Trophoblast cell (in vitro differentiated cells and primary cell): ENCODE measurements around the gene HMGN2.

ENCODE experiments used
- DNase-seq, 2 donors: peaks; one replicate each; pipeline ENCODE4 v3.0.0-alpha.2; 2016
- H2AFZ ChIP-seq: 2 replicates; pipeline ENCODE4 v1.6.1; 2013; ENCODE audit warnings: low read length, moderate library complexity, mild to moderate bottlenecking; ENCODE audit not compliant: insufficient read depth, poor library complexity
- H2AK5ac ChIP-seq: 2 replicates; pipeline ENCODE4 v1.6.1; 2013; ENCODE audit warnings: mild to moderate bottlenecking, low read length
- H2BK120ac ChIP-seq: 2 replicates; pipeline ENCODE4 v1.6.1; 2013; ENCODE audit warnings: low read length, mild to moderate bottlenecking, moderate library complexity; ENCODE audit not compliant: insufficient read depth, poor library complexity
- H2BK12ac ChIP-seq: 2 replicates; pipeline ENCODE4 v1.6.1; 2013; ENCODE audit warnings: mild to moderate bottlenecking, low read length, moderate library complexity
- H2BK5ac ChIP-seq: 2 replicates; pipeline ENCODE4 v1.6.1; 2013; ENCODE audit warnings: low read length, low read depth, moderate library complexity, mild to moderate bottlenecking; ENCODE audit not compliant: poor library complexity
- H3K14ac ChIP-seq: 2 replicates; pipeline ENCODE4 v1.6.1; 2013; ENCODE audit warnings: mild to moderate bottlenecking, low read length
- H3K18ac ChIP-seq: 2 replicates; pipeline ENCODE4 v1.6.1; 2013; ENCODE audit warnings: mild to moderate bottlenecking, low read length
- H3K23ac ChIP-seq: 2 replicates; pipeline ENCODE4 v1.6.1; 2013; ENCODE audit warnings: low read length
- H3K27ac ChIP-seq: 2 replicates; pipeline ENCODE4 v1.5.1; 2013; ENCODE audit warnings: low read depth, mild to moderate bottlenecking, inconsistent platforms, low read length, moderate library complexity
- H3K27me3 ChIP-seq: 2 replicates; pipeline ENCODE4 v1.6.1; 2013; ENCODE audit warnings: inconsistent platforms, mild to moderate bottlenecking, low read length, moderate library complexity; ENCODE audit not compliant: insufficient read depth
- H3K36me3 ChIP-seq, 2 experiments: 1 replicate in 1 of 2; 2 replicates in 1 of 2; pipeline ENCODE4 v1.6.1; 2013; ENCODE audit warnings: low read length in 2 of 2, mild to moderate bottlenecking in 2 of 2, moderate library complexity in 1 of 2; ENCODE audit not compliant: insufficient read depth in 2 of 2, control insufficient read depth in 1 of 2
- H3K4ac ChIP-seq: 2 replicates; pipeline ENCODE4 v1.6.1; 2013; ENCODE audit warnings: low read depth, mild to moderate bottlenecking, low read length, moderate library complexity
- H3K4me1 ChIP-seq, 2 experiments: 1 replicate in 1 of 2; 2 replicates in 1 of 2; pipeline ENCODE4 v1.6.1; 2013; ENCODE audit warnings: low read length in 2 of 2, mild to moderate bottlenecking in 2 of 2, moderate library complexity in 1 of 2; ENCODE audit not compliant: insufficient read depth in 2 of 2, control insufficient read depth in 1 of 2
- H3K4me2 ChIP-seq: 2 replicates; pipeline ENCODE4 v1.6.1; 2013; ENCODE audit warnings: inconsistent platforms, mild to moderate bottlenecking, low read length, moderate library complexity
- H3K4me3 ChIP-seq: 2 replicates; pipeline ENCODE4 v1.5.1; 2013; ENCODE audit warnings: mild to moderate bottlenecking, low read depth, low read length, inconsistent platforms
- H3K79me1 ChIP-seq: one replicate; pipeline ENCODE4 v1.6.1; 2013; ENCODE audit warnings: low read length
- H3K79me2 ChIP-seq: 2 replicates; pipeline ENCODE4 v1.6.1; 2013; ENCODE audit warnings: low read length, mild to moderate bottlenecking; ENCODE audit not compliant: control insufficient read depth, insufficient read depth, poor library complexity
- H3K9ac ChIP-seq: 2 replicates; pipeline ENCODE4 v1.6.1; 2013; ENCODE audit warnings: mild to moderate bottlenecking, low read length
- H3K9me3 ChIP-seq: 2 replicates; pipeline ENCODE4 v1.6.1; 2013; ENCODE audit warnings: low read depth, mild to moderate bottlenecking, control low read depth, inconsistent platforms, low read length; ENCODE audit not compliant: insufficient read depth
- H4K12ac ChIP-seq: 2 replicates; pipeline ENCODE4 v1.6.1; 2013; ENCODE audit warnings: low read depth, mild to moderate bottlenecking, low read length, moderate library complexity
- H4K8ac ChIP-seq: 2 replicates; pipeline ENCODE4 v1.6.1; 2013; ENCODE audit warnings: low read depth, mild to moderate bottlenecking, low read length, moderate library complexity
- H4K91ac ChIP-seq: one replicate; pipeline ENCODE4 v1.6.1; 2013; ENCODE audit warnings: low read depth, mild to moderate bottlenecking, low read length, moderate library complexity
- WGBS: extraction: QIAGEN DNeasy Blood & Tissue Kit; methylation state at CpG from one replicate; pipeline ENCODE4 v1.1.7; 2013; ENCODE audit warnings: missing lambda C conversion rate; ENCODE audit not compliant: insufficient read length, insufficient coverage; ENCODE audit errors: extremely low coverage; 5-methylcytosine and 5-hydroxymethylcytosine counted together

Gene HMGN2

GRCh38 chr1:26434161-26434752, 38.0 kb upstream of the HMGN2 start:
- no peak overlapping the region for H3K27ac ChIP-seq
- H4K91ac ChIP-seq = no peak overlapping the region
- H3K36me3 ChIP-seq = peaks cover 28% of the 10 kb centered on the region in 2 experiments
- no peaks in the 10 kb centered on the region for H3K27me3 ChIP-seq
- no peak overlapping the region for H3K4me2 ChIP-seq
- H3K4ac ChIP-seq = no peak overlapping the region
- no peak overlapping the region for H2BK5ac ChIP-seq
- H2AK5ac ChIP-seq = no peak overlapping the region
- no peak overlapping the region for H3K9ac ChIP-seq
- H3K14ac ChIP-seq = no peak overlapping the region
- H3K9me3 ChIP-seq = no peaks in the 10 kb centered on the region
- H3K4me3 ChIP-seq = no peak overlapping the region
- H4K8ac ChIP-seq = no peak overlapping the region
- H3K79me1 ChIP-seq = no peaks in the 10 kb centered on the region
- H2AFZ ChIP-seq = no peak overlapping the region
- no peaks in the 10 kb centered on the region for H3K4me1 ChIP-seq
- H2BK12ac ChIP-seq = no peak overlapping the region
- H3K23ac ChIP-seq = no peak overlapping the region
- no peak overlapping the region for H3K18ac ChIP-seq
- no peak for DNase-seq
- peaks cover 2% of the 10 kb centered on the region for H3K79me2 ChIP-seq
- H2BK120ac ChIP-seq = no peak overlapping the region
- no peak overlapping the region for H4K12ac ChIP-seq

DNA sequence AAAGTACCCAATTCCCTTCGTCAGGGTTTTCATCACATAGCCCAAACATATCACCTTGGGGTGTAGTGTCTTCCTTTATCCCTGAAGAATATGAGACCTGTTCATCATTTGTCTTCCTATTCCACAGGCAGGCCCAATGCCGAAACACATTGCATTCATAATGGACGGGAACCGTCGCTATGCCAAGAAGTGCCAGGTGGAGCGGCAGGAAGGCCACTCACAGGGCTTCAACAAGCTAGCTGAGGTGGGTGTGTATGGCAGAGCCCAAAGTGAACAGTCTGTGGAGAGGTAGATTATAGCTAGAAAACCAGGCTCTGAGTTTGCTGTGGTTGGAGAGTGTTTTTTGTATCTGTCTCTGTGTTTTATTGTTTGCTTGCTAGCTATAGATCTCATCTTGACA, 34.2 kb upstream of the HMGN2 start:
- no peak overlapping the region for H3K27ac ChIP-seq
- H3K4me3 ChIP-seq = no peak overlapping the region
- H3K79me2 ChIP-seq = no peaks in the 10 kb centered on the region
- H2AK5ac ChIP-seq = no peak overlapping the region
- H2AFZ ChIP-seq = no peak overlapping the region
- no peak overlapping the region for H2BK12ac ChIP-seq
- H3K9me3 ChIP-seq = no peaks in the 10 kb centered on the region
- H3K4ac ChIP-seq = no peak overlapping the region
- no peak overlapping the region for H3K4me2 ChIP-seq
- no peak for DNase-seq
- H3K4me1 ChIP-seq = no peaks in the 10 kb centered on the region
- no peak overlapping the region for H4K12ac ChIP-seq
- WGBS = no CpG with 5 or more reads among the region's 6 CpGs
- H3K14ac ChIP-seq = no peak overlapping the region
- H4K8ac ChIP-seq = no peak overlapping the region
- H4K91ac ChIP-seq = no peak overlapping the region
- H3K36me3 ChIP-seq = peaks cover 42 to 49% of the 10 kb centered on the region in 2 experiments
- H3K18ac ChIP-seq = no peak overlapping the region
- no peak overlapping the region for H2BK120ac ChIP-seq
- no peaks in the 10 kb centered on the region for H3K27me3 ChIP-seq
- no peaks in the 10 kb centered on the region for H3K79me1 ChIP-seq
- H2BK5ac ChIP-seq = no peak overlapping the region
- H3K23ac ChIP-seq = no peak overlapping the region
- H3K9ac ChIP-seq = no peak overlapping the region

DNA sequence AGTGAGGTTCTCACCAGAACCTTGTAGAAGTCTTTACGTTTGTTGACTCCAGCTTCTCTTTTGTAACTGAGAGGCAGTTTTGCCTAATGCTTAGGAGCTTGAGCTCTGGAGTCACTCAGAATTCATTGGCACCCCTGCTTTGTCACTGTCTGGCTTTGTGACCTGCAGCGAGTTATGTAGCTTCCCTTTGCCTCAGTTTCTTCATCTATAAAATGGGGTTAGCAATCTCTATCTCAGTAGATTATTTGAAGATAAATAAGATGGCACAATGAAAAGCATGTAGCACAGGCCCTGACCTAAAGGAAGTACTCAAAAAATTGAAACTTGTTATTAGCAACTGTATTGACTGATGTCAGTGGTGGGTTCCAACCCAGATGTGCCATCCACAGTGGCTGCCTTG, 32.0 kb upstream of the HMGN2 start:
- Histone ChIP-seq H4K8ac (no peak overlapping the region), H3K4ac (no peak overlapping the region), H3K79me1 (no peaks in the 10 kb centered on the region), H2AFZ (no peak overlapping the region), H3K36me3 (peaks cover 48 to 59% of the 10 kb centered on the region in 2 experiments), H2BK120ac (no peak overlapping the region), H3K9ac (no peak overlapping the region), H3K27ac (no peak overlapping the region), H2BK12ac (no peak overlapping the region), H4K12ac (no peak overlapping the region), H3K4me2 (no peak overlapping the region), H3K4me3 (no peak overlapping the region), H3K4me1 (no peaks in the 10 kb centered on the region), H3K9me3 (no peaks in the 10 kb centered on the region), H2AK5ac (no peak overlapping the region), H4K91ac (no peak overlapping the region), H2BK5ac (no peak overlapping the region), H3K23ac (no peak overlapping the region), H3K79me2 (no peaks in the 10 kb centered on the region), H3K27me3 (no peaks in the 10 kb centered on the region), H3K14ac (no peak overlapping the region), H3K18ac (no peak overlapping the region)
- WGBS = no CpG with 5 or more reads among the region's 2 CpGs
- no peak for DNase-seq

DNA sequence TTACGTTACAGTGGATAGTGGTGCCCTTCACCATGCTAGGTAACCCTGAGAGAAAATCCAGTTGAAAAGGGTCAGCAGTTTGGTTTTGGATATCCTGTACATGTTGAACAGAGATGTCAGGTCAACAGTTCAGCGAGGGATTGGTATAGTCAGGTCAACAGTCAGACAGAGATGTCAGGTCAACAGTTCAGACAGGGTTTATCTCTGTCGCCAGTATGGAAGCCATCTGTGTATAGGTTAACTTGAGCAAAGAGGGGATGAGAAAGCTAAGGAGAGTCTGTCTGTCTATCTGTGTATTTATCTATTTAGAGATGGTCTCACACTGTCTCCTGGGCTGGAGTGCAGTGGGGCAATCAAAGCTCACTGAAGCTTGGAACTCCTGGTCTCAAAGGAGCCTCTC, 22.4 kb upstream of the HMGN2 start:
- H3K79me2 ChIP-seq = no peaks in the 10 kb centered on the region
- H2BK120ac ChIP-seq = no peak overlapping the region
- no peaks in the 10 kb centered on the region for H3K27me3 ChIP-seq
- no CpG with 5 or more reads among the region's 3 CpGs for WGBS
- no peak overlapping the region for H2BK12ac ChIP-seq
- H3K18ac ChIP-seq = no peak overlapping the region
- peaks cover 22 to 46% of the 10 kb centered on the region in 2 experiments for H3K36me3 ChIP-seq
- H2BK5ac ChIP-seq = no peak overlapping the region
- no peaks in the 10 kb centered on the region for H3K79me1 ChIP-seq
- H3K9me3 ChIP-seq = no peaks in the 10 kb centered on the region
- H4K91ac ChIP-seq = no peak overlapping the region
- H2AFZ ChIP-seq = no peak overlapping the region
- H3K4me1 ChIP-seq = peaks cover 0 to 3% of the 10 kb centered on the region in 2 experiments
- H3K4me3 ChIP-seq = no peak overlapping the region
- no peak overlapping the region for H3K14ac ChIP-seq
- no peak overlapping the region for H3K23ac ChIP-seq
- H3K4me2 ChIP-seq = no peak overlapping the region
- H3K4ac ChIP-seq = no peak overlapping the region
- no peak overlapping the region for H4K12ac ChIP-seq
- no peak overlapping the region for H2AK5ac ChIP-seq
- no peak overlapping the region for H4K8ac ChIP-seq
- no peak overlapping the region for H3K27ac ChIP-seq
- no peak for DNase-seq
- no peak overlapping the region for H3K9ac ChIP-seq
